Kidney epithelial cell (primary cell): ENCODE data around the gene SLC7A4. TPM values are rescaled to one million over a fixed set of nuclear protein-coding genes. Genes with fewer than 3 reads are reported as not detected.
"Not testable (repeated sequence)": the region's sequence is repeated elsewhere in the genome, so short reads cannot be mapped to it uniquely, and the experiment has no call there.

ENCODE experiments used
- DNase-seq: peaks from one replicate; pipeline ENCODE4 v3.0.0-alpha.2; 2010; ENCODE audit warnings: low read depth
- H3K27me3 ChIP-seq: 2 replicates; pipeline ENCODE4 v1.6.0; 2011; ENCODE audit warnings: low read length; ENCODE audit not compliant: control insufficient read depth, insufficient read depth
- H3K36me3 ChIP-seq: 2 replicates; pipeline ENCODE4 v1.5.1; 2011; ENCODE audit warnings: low read length; ENCODE audit not compliant: control insufficient read depth, insufficient read depth
- H3K4me3 ChIP-seq: 2 replicates; pipeline ENCODE4 v1.5.1; 2011; ENCODE audit warnings: low read depth, mild to moderate bottlenecking, control low read depth, low read length
- total RNA-seq: library from RNA; depleted of rRNA; stranded (reverse); fragments of >200 nt; gene quantifications from 2 replicates; pipeline ENCODE4 v1.2.3, GENCODE V29; 2015
- TF ChIP-seq, protein P1 (sequence below): IDR thresholded peaks from 2 replicates; pipeline ENCODE4 v1.5.1; 2011; ENCODE audit warnings: mild to moderate bottlenecking, moderate library complexity, low read length, control low read depth, inconsistent platforms; ENCODE audit not compliant: insufficient read depth, poor library complexity, severe bottlenecking

The SLC7A4 gene
- total RNA-seq, 1 donor from 2014 or later: 2.3 TPM

DNA sequence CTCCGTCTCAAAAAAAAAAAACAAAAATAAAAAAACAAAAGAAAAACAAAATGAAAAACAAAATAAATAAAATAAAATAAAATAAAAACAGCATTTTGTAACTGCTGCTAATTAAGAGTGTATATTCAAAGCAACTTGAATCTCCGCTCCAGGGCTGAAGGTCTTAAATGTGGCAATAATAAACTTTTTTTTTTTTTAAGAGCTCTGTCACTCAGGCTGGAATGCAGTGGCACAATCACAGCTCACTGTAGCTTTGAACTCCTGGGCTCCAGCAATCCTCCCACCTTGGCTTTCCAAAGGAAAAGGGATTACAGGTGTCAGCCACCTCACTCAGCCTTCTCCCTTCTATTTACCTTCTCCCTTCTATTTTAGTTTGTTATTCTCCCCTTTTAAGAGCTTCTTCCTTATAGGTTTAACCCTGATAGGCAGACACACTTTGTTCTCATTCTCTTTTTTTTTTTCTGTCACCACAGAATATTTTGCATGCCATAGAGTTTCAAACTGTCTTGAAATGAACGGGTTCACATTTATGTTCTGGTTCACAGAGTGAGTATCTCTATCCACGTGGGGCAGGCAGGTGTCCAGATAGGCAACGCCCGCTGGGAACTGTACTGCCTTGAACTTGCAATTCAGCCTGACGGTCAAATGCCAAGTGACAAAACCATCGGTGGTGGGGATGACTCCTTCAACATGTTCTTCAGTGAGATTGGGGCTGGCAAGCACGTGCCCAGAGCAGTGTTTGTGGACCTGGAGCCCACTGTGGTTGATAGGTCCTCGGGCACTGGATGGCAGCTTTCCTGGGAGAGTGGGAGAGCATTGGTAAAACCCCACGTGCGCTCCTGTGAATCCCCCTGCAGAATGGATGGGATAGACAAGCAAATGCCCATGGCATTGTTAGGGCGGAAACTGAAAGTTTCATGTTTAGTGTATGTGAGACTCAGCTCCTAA lies 32.8 kb upstream of the SLC7A4 start:
- H3K36me3 ChIP-seq: no peaks in the 10 kb centered on the region
- TF ChIP-seq, protein P1, sequence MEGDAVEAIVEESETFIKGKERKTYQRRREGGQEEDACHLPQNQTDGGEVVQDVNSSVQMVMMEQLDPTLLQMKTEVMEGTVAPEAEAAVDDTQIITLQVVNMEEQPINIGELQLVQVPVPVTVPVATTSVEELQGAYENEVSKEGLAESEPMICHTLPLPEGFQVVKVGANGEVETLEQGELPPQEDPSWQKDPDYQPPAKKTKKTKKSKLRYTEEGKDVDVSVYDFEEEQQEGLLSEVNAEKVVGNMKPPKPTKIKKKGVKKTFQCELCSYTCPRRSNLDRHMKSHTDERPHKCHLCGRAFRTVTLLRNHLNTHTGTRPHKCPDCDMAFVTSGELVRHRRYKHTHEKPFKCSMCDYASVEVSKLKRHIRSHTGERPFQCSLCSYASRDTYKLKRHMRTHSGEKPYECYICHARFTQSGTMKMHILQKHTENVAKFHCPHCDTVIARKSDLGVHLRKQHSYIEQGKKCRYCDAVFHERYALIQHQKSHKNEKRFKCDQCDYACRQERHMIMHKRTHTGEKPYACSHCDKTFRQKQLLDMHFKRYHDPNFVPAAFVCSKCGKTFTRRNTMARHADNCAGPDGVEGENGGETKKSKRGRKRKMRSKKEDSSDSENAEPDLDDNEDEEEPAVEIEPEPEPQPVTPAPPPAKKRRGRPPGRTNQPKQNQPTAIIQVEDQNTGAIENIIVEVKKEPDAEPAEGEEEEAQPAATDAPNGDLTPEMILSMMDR: no peak
- no peak for DNase-seq
- H3K27me3 ChIP-seq: peaks cover 4% of the 10 kb centered on the region
- H3K4me3 ChIP-seq: no peak overlapping the region

DNA sequence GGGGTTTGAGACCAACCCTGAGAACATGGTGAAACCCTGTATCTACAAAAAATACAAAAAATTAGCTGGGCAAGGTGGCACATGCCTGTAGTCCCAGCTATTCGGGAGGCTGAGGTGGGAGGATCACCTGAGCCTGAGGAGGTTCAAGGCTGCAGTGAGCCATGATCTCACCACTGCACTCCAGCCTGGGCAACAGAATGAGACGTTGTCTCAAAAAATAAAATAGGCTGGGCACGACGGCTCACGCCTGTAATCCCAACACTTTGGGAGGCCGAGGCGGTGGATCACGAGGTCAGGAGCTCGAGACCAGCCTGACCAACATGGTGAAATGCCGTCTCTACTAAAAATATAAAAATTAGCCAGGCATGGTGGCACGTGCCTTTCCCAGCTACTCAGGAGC lies 32.1 kb upstream of the SLC7A4 start:
- H3K4me3 ChIP-seq, H3K27me3 ChIP-seq, H3K36me3 ChIP-seq, DNase-seq: not testable (repeated sequence)

DNA sequence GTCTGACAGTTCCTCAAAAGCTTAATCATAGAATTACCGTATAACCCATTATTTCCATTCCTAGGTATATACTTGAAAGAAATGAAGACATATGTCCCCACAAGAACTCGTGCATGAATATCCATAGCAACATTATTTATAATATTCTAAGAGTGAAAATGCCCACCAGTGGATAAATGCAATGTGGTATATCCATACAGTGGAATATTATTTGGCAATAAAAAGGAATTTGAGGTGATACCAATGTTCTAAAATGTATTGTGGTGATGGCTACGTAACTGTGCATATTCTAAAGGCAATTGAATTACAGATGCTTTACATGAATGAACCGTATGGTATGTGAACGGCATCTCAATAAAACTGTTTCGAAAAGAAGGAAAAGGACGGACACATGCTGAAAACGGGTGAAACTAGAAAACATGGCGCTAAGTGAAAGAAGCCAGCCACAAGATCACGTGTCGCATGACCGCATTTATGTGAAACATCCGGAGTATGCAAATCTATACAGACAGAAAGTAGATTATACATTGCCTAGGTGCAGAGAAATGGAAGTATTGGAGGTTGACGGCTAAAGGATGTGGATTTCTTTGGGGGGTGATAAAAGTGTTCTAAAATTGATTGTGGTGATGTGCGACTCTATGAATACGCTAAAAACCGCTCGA lies 29.4 kb upstream of the SLC7A4 start:
- H3K4me3 ChIP-seq, H3K27me3 ChIP-seq, H3K36me3 ChIP-seq, DNase-seq: not testable (repeated sequence)

DNA sequence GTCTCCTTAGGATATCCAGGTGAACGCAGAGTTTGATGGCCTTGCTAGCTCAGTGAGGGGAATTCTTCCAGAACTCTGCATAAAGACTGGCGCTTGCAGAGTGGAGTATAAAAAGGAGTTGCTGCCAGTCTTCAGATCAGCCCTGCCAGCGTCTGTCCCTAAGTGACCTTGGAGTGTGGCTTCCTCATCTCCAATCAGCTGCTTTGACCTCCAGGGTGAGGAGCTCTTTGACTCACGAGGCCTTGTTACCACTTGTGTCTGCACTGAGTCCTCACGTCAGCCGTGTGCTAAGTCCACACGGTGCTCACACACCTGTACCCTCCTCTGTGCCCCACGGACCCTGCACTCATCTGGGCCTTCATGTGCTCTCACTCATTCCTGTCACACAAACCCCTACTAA lies 28.0 kb upstream of the SLC7A4 start:
- not testable (repeated sequence) for DNase-seq, H3K36me3 ChIP-seq, H3K4me3 ChIP-seq, H3K27me3 ChIP-seq

DNA sequence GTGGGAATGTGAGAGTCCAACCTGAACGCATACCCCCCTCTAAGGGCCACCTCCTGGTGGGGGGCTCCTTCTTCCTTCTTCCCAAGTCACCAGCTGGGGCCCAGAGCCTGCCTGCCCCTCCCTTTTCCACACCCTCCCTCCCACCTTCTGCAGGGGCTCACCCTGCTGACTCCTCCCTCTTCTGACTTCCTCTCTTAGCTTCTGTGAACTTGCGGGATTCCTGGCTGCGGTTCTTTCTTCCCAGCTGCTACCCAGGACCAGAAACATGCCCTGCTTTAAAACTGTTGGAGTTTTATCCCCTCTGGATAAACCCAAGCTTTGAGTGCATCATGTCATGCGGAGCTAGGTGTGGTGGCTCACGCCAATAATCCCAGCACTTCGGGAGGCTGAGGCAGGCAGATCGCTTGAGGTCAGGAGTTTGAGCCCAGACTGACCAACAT lies 23.5 kb upstream of the SLC7A4 start:
- no peaks in the 10 kb centered on the region for H3K36me3 ChIP-seq
- TF ChIP-seq, protein P1: no peak
- H3K27me3 ChIP-seq: peaks cover 8% of the 10 kb centered on the region
- H3K4me3 ChIP-seq: no peak overlapping the region
- no peak for DNase-seq

DNA sequence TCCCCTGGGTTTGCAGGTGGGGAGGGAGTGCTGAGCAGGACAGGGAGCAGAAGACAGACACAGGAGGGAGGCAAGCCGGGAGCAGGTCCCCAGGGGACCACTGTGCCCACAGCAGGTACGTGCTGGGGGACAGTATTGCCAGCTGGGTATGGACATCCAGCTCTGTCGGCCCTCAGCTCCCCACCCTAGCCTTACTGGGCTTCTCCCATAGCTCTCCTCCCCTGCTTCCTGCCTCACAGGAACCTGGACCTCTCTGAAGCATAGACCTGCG lies 23.1 kb upstream of the SLC7A4 start:
- Histone ChIP-seq H3K4me3 (no peak overlapping the region), H3K27me3 (peaks cover 8% of the 10 kb centered on the region), H3K36me3 (no peaks in the 10 kb centered on the region)
- DNase-seq: no peak
- TF ChIP-seq, protein P1: no peak

DNA sequence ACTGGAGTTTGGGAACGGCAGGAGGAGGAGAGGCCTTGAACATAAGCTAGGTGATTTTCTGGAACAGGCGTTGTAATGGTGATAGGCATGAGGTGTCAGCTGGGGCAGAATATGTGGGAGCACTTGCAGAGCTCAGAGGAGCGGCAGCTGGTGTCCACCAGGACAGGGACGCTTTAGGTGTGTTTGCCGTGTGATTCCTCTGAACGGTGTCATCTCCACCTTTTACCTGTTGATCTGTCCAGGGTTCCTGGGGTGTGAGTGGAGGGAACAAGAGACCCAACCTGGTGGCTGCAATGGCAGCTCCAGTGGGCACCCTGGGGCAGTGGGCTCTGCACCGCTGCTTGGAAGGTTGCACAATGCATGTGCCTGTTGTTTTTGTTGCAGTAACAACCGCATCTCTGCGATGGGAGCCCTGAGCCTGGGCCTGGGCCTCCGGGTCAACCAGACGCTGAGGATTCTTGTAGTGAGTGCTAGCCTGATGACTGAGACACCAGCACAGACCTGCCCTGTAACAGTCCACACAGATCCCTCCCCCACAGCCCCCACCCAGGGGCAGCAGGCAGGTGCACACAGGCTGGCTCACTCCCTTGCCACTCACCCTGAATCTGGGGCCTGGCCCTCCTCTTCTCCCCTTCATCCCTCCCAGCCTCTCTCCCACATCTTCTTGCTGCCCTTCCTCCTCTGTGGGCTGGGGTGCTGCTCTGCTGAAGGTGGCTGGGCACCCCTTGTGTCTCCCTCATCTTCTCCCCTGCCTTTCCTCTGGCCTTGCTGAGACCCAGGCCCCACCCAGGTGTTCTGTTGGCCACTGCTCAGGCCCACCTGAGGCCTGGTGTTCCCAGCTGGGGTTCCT lies 22.6 kb upstream of the SLC7A4 start:
- H3K36me3 ChIP-seq: no peaks in the 10 kb centered on the region
- TF ChIP-seq, protein P1: no peak
- no peak overlapping the region for H3K4me3 ChIP-seq
- no peak for DNase-seq
- peaks cover 8% of the 10 kb centered on the region for H3K27me3 ChIP-seq
